ENCODE data around the gene TMEM185B. TPM values are rescaled to one million over a fixed set of nuclear protein-coding genes. Genes with fewer than 3 reads are reported as not detected.

Gene TMEM185B
- total RNA-seq, 4 donors from 2014 or later: 21.0 to 33.3 (median 25.4) TPM

GRCh38 chr2:120222186-120223033 is 790 bp downstream of the TMEM185B start:
- intact Hi-C loops (cut with DNase I; ENCODE audit: low total_unique reads): no loop called here
- DNase-seq (ENCODE audit: low spot score in 2 of 2): peak in 1 of 2 donors; percentile 86
- WGBS, 2 donors: 78 to 92% methylated on average over 34 to 42 of the region's 49 CpGs
- no peak overlapping the region for H3K4me3 ChIP-seq (ENCODE audit: low read depth, poor library complexity, severe bottlenecking)
- TF ChIP-seq POLR2A (IDR thresholded peaks at IDR 0.05): no peak
- no peak for TF ChIP-seq CTCF (IDR thresholded peaks at IDR 0.05)

DNA sequence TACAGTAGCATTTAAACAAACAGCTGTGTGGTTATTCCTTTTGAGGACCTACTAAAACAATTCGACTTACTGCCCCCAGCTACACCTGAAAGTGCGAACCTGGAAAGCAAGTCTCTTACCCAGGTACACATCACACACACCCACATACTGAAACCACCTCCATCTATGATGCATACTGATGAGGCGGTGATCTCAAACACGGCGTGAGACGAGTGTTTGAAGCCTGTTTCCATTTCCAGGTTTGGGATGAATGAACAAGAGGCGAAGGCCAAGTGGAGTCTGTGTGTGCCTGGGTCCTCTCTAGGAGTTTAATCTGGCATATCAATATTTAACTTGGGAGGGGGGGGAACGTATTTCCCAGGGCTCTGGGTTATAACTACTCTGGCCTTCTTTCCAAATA is 1.6 kb downstream of the TMEM185B start:
- DNase-seq (ENCODE audit: low spot score in 2 of 2): peak in 1 of 2 donors; percentile 68
- H3K4me3 ChIP-seq (ENCODE audit: low read depth, poor library complexity, severe bottlenecking): no peak overlapping the region
- 94 to 97% methylated on average over 8 of the region's 8 CpGs for WGBS, 2 donors
- TF ChIP-seq POLR2A (IDR thresholded peaks at IDR 0.05): no peak
- no peak for TF ChIP-seq CTCF (IDR thresholded peaks at IDR 0.05)
- intact Hi-C loops (cut with DNase I; ENCODE audit: low total_unique reads): no loop called here

GRCh38 chr2:120220756-120221155 is 2.4 kb downstream of the TMEM185B start:
- H3K4me3 ChIP-seq (ENCODE audit: low read depth, poor library complexity, severe bottlenecking): no peak overlapping the region
- no peak for DNase-seq (ENCODE audit: low spot score in 2 of 2)
- 84 to 87% methylated on average over 2 of the region's 2 CpGs for WGBS, 2 donors
- intact Hi-C loops (cut with DNase I; ENCODE audit: low total_unique reads): no loop called here
- TF ChIP-seq CTCF (IDR thresholded peaks at IDR 0.05): no peak
- TF ChIP-seq POLR2A (IDR thresholded peaks at IDR 0.05): no peak

GRCh38 chr2:120219766-120220165 is 3.4 kb downstream of the TMEM185B start:
- DNase-seq (ENCODE audit: low spot score in 2 of 2): peak in 1 of 2 donors; percentile 77
- 50 to 66% methylated on average over 5 of the region's 5 CpGs for WGBS, 2 donors
- TF ChIP-seq POLR2A (IDR thresholded peaks at IDR 0.05) (no peak), CTCF (IDR thresholded peaks at IDR 0.05) (no peak)
- intact Hi-C loops (cut with DNase I; ENCODE audit: low total_unique reads): no loop called here
- no peak overlapping the region for H3K4me3 ChIP-seq (ENCODE audit: low read depth, poor library complexity, severe bottlenecking)

DNA sequence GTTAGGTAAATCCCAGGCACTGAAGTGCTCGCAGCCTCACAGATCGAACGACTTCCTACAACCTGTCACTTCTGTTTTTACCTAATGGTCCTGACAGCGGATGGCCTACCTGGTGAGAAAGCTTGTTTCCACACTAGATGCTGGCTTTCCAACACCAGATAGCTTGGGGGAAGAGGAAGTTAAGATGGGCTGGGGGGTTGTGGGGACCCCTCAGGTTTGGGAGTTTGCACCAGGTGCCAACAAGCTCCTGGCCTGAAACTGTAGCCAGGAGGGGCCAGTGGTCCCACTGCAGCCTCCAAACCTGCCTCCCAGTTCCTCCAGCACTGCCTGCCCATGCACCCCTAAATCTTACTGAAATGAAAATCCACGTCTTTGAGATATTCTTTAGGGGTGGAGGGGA is 3.9 kb downstream of the TMEM185B start:
- H3K4me3 ChIP-seq (ENCODE audit: low read depth, poor library complexity, severe bottlenecking): no peak overlapping the region
- TF ChIP-seq POLR2A (IDR thresholded peaks at IDR 0.05) (no peak), CTCF (IDR thresholded peaks at IDR 0.05) (no peak)
- WGBS, 2 donors: 92 to 94% methylated on average over 5 of the region's 5 CpGs
- peak in 1 of 2 donors; percentile 71 for DNase-seq (ENCODE audit: low spot score in 2 of 2)
- intact Hi-C loops (cut with DNase I; ENCODE audit: low total_unique reads): no loop called here

Data from lower leg skin (tissue), 4 donors.